GM12878 (cell line): Measurements from ENCODE around the gene TBXAS1. TPM values are rescaled to one million over a fixed set of nuclear protein-coding genes. Genes with fewer than 3 reads are reported as not detected.

Source experiments
- ATAC-seq: fragments of 200-7000 bp; cut with Tn5 transposase; 3 replicates; pipeline ENCODE4 v1.9.1; 2020; ENCODE audit warnings: mild to moderate bottlenecking, moderate library complexity
- BruUV-seq: library from RNA; stranded (reverse); fragments of 400-500 nt; replicated peaks from 2 replicates; lab custom pipeline; 2021; lab: Mats Ljungman, UMichigan
- CTCF ChIA-PET: fragments of 300-600 bp; sonication (Branson Sonifier 250); formaldehyde crosslinking; extraction: SDS; loops from one replicate; lab custom pipeline; 2021; ENCODE audit warnings: inconsistent platforms; lab: Yijun Ruan, JAX
- POLR2A ChIA-PET: fragments of 350-600 bp; formaldehyde crosslinking; extraction: SDS; loops from one replicate; lab custom pipeline; 2021; ENCODE audit warnings: inconsistent platforms; lab: Charles Lee
- RAD21 ChIA-PET: fragments of 300-600 bp; sonication (Branson Sonifier 250); formaldehyde crosslinking; loops from one replicate; lab custom pipeline; 2023; ENCODE audit warnings: antibody characterized with exemption; ENCODE audit not compliant: unreplicated experiment; lab: Charles Lee
- SMC1A ChIA-PET: fragments of 300-600 bp; sonication (Branson Sonifier 250); formaldehyde crosslinking; loops from one replicate; lab custom pipeline; 2023; ENCODE audit not compliant: unreplicated experiment, uncharacterized antibody; lab: Charles Lee
- DNase-seq: peaks from one replicate; pipeline ENCODE4 v3.0.0-alpha.2; 2011; ENCODE audit warnings: low read depth, low spot score
- FAIRE-seq: peaks from 3 replicates; lab custom pipeline; 2011; peaks lifted over from hg19 to GRCh38; lab: Jason Lieb, UNC
- H2AFZ ChIP-seq: 2 replicates; pipeline ENCODE4 v1.6.0; 2011; ENCODE audit warnings: low read depth, low read length, control low read depth; ENCODE audit not compliant: control insufficient read depth
- H3K27ac ChIP-seq: 2 replicates; pipeline ENCODE4 v1.5.1; 2011; ENCODE audit warnings: control low read depth; ENCODE audit not compliant: control insufficient read depth, insufficient read depth
- H3K27me3 ChIP-seq, 2 experiments: replicated peaks in 1 of 2; 2 replicates each; pipeline versions ENCODE4 v1.6.0 to v1.6.1; 2011; ENCODE audit warnings: low read length in 1 of 2; ENCODE audit not compliant: control insufficient read depth in 2 of 2, insufficient read depth in 2 of 2
- H3K36me3 ChIP-seq, 2 experiments: 2 replicates each; pipeline ENCODE4 v1.5.1; 2011; ENCODE audit warnings: low read length in 1 of 2; ENCODE audit not compliant: control insufficient read depth in 2 of 2, insufficient read depth in 2 of 2
- H3K4me1 ChIP-seq: 2 replicates; pipeline ENCODE4 v1.6.1; 2011; ENCODE audit warnings: mild to moderate bottlenecking, low read length, moderate library complexity, mixed read lengths; ENCODE audit not compliant: control insufficient read depth, insufficient read depth
- H3K4me2 ChIP-seq: 2 replicates; pipeline ENCODE4 v1.6.0; 2011; ENCODE audit warnings: control low read depth; ENCODE audit not compliant: control insufficient read depth, insufficient read depth
- H3K4me3 ChIP-seq: fragments of 200-600 bp; sonication (generic); 2 replicates; pipeline ENCODE4 v1.5.1; 2016
- H3K79me2 ChIP-seq: 2 replicates; pipeline ENCODE4 v1.6.0; 2011; ENCODE audit warnings: low read length; ENCODE audit not compliant: control insufficient read depth, insufficient read depth
- H3K9ac ChIP-seq: 2 replicates; pipeline ENCODE4 v1.8.0; 2011; ENCODE audit warnings: low read length, control low read depth, mixed read lengths; ENCODE audit not compliant: control insufficient read depth, insufficient read depth
- H3K9me3 ChIP-seq: replicated peaks from 3 replicates; pipeline ENCODE4 v1.5.1; 2011; ENCODE audit warnings: mild to moderate bottlenecking, low read length; ENCODE audit not compliant: control insufficient read depth, insufficient read depth
- H4K20me1 ChIP-seq: 2 replicates; pipeline ENCODE4 v1.6.0; 2011; ENCODE audit not compliant: control insufficient read depth, insufficient read depth
- BCL11A ChIP-seq: IDR thresholded peaks from 2 replicates; pipeline ENCODE4 v1.6.1; 2011; ENCODE audit warnings: low read depth, low read length
- BRCA1 ChIP-seq: IDR thresholded peaks from 2 replicates; pipeline ENCODE4 v1.6.1; 2011; ENCODE audit warnings: low read depth, low read length, improper control_type of control experiment
- CEBPB ChIP-seq, 2 experiments: fragments of 150-350 bp in 1 of 2; IDR thresholded peaks; 2 replicates each; pipeline ENCODE4 v1.6.1; 2012 to 2014; ENCODE audit warnings: low read depth in 2 of 2, low read length in 2 of 2, borderline replicate concordance in 1 of 2, inconsistent platforms in 1 of 2
- CHD2 ChIP-seq: IDR thresholded peaks from 2 replicates; pipeline ENCODE4 v1.6.1; 2011; ENCODE audit warnings: low read depth, low read length, improper control_type of control experiment, borderline replicate concordance
- EZH2 ChIP-seq: IDR thresholded peaks from 2 replicates; pipeline ENCODE4 v1.6.1; 2012; ENCODE audit warnings: low read depth, mild to moderate bottlenecking, control low read depth, inconsistent platforms, low read length, borderline replicate concordance; ENCODE audit not compliant: control insufficient read depth
- GABPA ChIP-seq: IDR thresholded peaks from 2 replicates; pipeline ENCODE4 v1.6.1; 2014; ENCODE audit warnings: antibody characterized with exemption, low read depth, mild to moderate bottlenecking, inconsistent platforms
- JUNB ChIP-seq: IDR thresholded peaks from 2 replicates; pipeline ENCODE4 v1.6.1; 2016; ENCODE audit warnings: antibody characterized with exemption, mild to moderate bottlenecking
- MYB ChIP-seq: fragments of 150-350 bp; IDR thresholded peaks from 2 replicates; pipeline ENCODE4 v1.6.1; 2014; ENCODE audit warnings: mild to moderate bottlenecking, low read depth, low read length, borderline replicate concordance
- NFIC ChIP-seq: IDR thresholded peaks from 2 replicates; pipeline ENCODE4 v1.6.1; 2012; ENCODE audit warnings: low read depth, mild to moderate bottlenecking, inconsistent platforms, low read length, moderate library complexity
- PML ChIP-seq: IDR thresholded peaks from 2 replicates; pipeline ENCODE4 v1.6.1; 2012; ENCODE audit warnings: low read length, inconsistent platforms
- POU2F2 ChIP-seq: IDR thresholded peaks from 3 replicates; pipeline ENCODE4 v1.6.1; 2011; ENCODE audit warnings: low read depth, mild to moderate bottlenecking, low read length, borderline replicate concordance
- RUNX3 ChIP-seq: IDR thresholded peaks from 2 replicates; pipeline ENCODE4 v1.6.1; 2012; ENCODE audit warnings: low read length, inconsistent platforms
- SMARCA5 ChIP-seq: fragments of 450-650 bp; IDR thresholded peaks from 2 replicates; pipeline ENCODE4 v1.6.1; 2017; ENCODE audit warnings: mild to moderate bottlenecking
- SREBF1 ChIP-seq: IDR thresholded peaks from 2 replicates; pipeline ENCODE4 v1.6.1; 2012; ENCODE audit warnings: mild to moderate bottlenecking, low read length
- STAT1 ChIP-seq: fragments of 450-650 bp; conservative IDR thresholded peaks from 2 replicates; pipeline ENCODE4 v1.6.1; 2014; ENCODE audit warnings: antibody characterized with exemption, mild to moderate bottlenecking
- SUPT20H ChIP-seq: IDR thresholded peaks from 2 replicates; pipeline ENCODE4 v1.6.1; 2011; ENCODE audit warnings: low read depth, mild to moderate bottlenecking, low read length, moderate library complexity, borderline replicate concordance; ENCODE audit not compliant: control insufficient read depth
- TCF3 ChIP-seq: IDR thresholded peaks from 2 replicates; pipeline ENCODE4 v1.6.1; 2012; ENCODE audit warnings: low read depth, mild to moderate bottlenecking, low read length, borderline replicate concordance; ENCODE audit not compliant: insufficient read depth
- WGBS: methylation state at CpG from one replicate; pipeline ENCODE4 v1.1.6; 2016; ENCODE audit warnings: low lambda C conversion rate; ENCODE audit not compliant: insufficient replicate concordance, insufficient coverage; ENCODE audit errors: missing lambda C conversion rate; 5-methylcytosine and 5-hydroxymethylcytosine counted together
- in situ Hi-C: fragments of 300-500 bp; cut with MboI; formaldehyde crosslinking; loops from 9 replicates; pipeline ENCODE4 v1.14.3; 2018; ENCODE audit warnings: mixed read lengths
- intact Hi-C: fragments of 100-400 bp; cut with micrococcal nuclease; formaldehyde crosslinking; loops from one replicate; pipeline ENCODE4 v1.14.2; 2022; ENCODE audit not compliant: unreplicated experiment
- polyA plus RNA-seq, 11 experiments: library from polyadenylated mRNA; depleted of rRNA in 4 of 11; unstranded in 6 of 11; stranded (reverse) in 5 of 11; fragments of >200 nt; fragmentation: Nextera tagmentation in 4 of 11; fragmentation: Illumina TruSeq in 1 of 11; extraction: Ambion mirVana in 4 of 11; extraction: Trizol in 1 of 11; gene quantifications; 1 replicate in 1 of 11; 2 replicates in 10 of 11; pipeline versions ENCODE4 v1.2.1 to v1.2.3, GENCODE V29; 2011 to 2016; ENCODE audit warnings: inconsistent platforms in 2 of 11, missing spikeins in 2 of 11, low read depth in 1 of 11
- total RNA-seq, 4 experiments: library from RNA; depleted of rRNA in 3 of 4; stranded (reverse); fragments of >200 nt in 3 of 4; fragmentation: Illumina TruSeq in 1 of 4; extraction: Trizol in 1 of 4; gene quantifications; 2 replicates each; pipeline versions ENCODE4 v1.2.1 to v1.2.3, GENCODE V29; 2013 to 2021
- TF ChIP-seq, protein P1 (sequence below): IDR thresholded peaks from 2 replicates; pipeline ENCODE4 v1.6.1; 2011; ENCODE audit warnings: mild to moderate bottlenecking, low read depth, low read length, moderate library complexity; ENCODE audit not compliant: insufficient replicate concordance

Gene TBXAS1
- total and polyA plus RNA-seq, 10 of the 15 experiments (the other 5 are each of a cell fraction or from before 2014, with no cell fraction given) = 1.5 to 32.7 (median 16.3) TPM

DNA sequence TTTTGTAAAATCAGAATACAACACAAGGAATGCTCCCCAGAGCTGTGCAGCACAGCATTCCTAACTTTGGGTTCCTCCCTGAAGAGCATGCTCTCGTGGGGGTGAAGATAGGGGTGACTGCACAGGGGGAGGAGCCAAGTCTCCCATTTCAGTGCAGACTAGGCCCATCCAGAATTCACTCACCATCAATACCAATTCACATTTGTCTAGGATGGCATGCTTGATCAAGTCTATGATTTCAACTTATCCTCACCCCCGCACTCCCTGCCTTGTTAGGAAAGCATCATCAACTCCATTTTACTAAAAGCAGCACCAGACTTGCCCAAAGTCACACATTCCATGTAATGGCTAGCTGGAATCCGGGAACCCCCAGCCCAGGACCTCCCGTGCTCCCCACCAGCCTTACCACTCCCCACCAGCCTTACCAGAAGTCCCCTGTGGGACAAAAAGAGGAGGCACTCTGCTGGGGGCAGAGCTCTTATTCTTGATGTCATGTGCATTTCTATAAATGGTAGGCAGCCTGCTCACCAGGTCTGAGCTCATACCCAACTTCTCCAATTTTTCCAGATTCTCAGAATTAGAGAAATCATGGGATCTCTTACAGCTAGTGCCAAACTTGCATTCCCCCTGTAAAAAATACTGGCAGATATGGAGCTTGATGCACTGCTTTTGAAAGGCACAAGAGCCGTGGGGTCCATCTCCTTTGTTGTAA lies 227.5 kb downstream of the TBXAS1 start (continued):
- no peak for TF ChIP-seq STAT1
- no peak for TF ChIP-seq GABPA
- TF ChIP-seq, protein P1, sequence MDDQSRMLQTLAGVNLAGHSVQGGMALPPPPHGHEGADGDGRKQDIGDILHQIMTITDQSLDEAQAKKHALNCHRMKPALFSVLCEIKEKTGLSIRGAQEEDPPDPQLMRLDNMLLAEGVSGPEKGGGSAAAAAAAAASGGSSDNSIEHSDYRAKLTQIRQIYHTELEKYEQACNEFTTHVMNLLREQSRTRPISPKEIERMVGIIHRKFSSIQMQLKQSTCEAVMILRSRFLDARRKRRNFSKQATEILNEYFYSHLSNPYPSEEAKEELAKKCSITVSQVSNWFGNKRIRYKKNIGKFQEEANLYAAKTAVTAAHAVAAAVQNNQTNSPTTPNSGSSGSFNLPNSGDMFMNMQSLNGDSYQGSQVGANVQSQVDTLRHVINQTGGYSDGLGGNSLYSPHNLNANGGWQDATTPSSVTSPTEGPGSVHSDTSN = no peak
- TF ChIP-seq BRCA1 = no peak

DNA sequence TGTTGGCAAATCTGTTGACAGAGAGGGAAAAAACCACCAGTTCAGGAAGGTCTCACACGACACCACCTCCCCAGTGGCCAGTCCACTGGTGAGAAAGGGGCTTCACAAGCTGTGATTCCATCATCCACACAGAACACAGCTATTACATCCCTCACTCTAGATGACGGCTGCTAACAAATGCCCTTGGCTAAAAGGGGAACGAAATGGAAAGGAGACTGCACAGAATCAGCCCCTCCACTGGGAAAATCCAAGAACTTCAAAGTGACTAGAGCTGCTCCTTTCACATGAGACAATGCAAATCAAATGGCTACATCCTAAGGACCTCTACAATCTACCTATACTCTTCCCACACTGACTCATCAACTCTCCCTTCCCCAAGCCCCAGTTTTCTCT lies 228.1 kb downstream of the TBXAS1 start:
- H3K9me3 ChIP-seq = no peaks in the 10 kb centered on the region
- H3K4me2 ChIP-seq = no peak overlapping the region
- RAD21 ChIA-PET = interaction anchor here (0.5 to 0.6 kb wide), 2 partner anchors 326 to 617 kb away, joined by 3 read pairs; no protein-coding TSS in a partner anchor
- 74% methylated on average over 3 of the region's 3 CpGs for WGBS
- no peak for ATAC-seq
- no peak for FAIRE-seq
- no peak overlapping the region for H2AFZ ChIP-seq
- POLR2A ChIA-PET = no interaction called here
- DNase-seq = no peak
- no peaks in the 10 kb centered on the region; a peak in 1 of 4 replicates for H3K36me3 ChIP-seq
- intact Hi-C loops (no loop called here), in situ Hi-C loops (loop anchor here (10.0 kb wide), 1 partner anchor 942 kb away; no protein-coding TSS in a partner anchor)
- H3K9ac ChIP-seq = no peak overlapping the region
- TF ChIP-seq PML (no peak), NFIC (no peak), CEBPB (IDR thresholded peaks at IDR 0.05; ENCODE audit: borderline replicate concordance in 1 of 2, low read depth in 2 of 2, low read length in 2 of 2) (no peak), RUNX3 (no peak), JUNB (no peak), BCL11A (no peak), TCF3 (no peak), MYB (no peak), EZH2 (no peak), CHD2 (no peak), POU2F2 (no peak), SREBF1 (no peak), SUPT20H (no peak), SMARCA5 (no peak)
- no peak overlapping the region for H3K4me3 ChIP-seq
- BruUV-seq = no TSS peak
- peaks cover 10% of the 10 kb centered on the region; the same call in 1 of the 2 replicates for H3K79me2 ChIP-seq
- CTCF ChIA-PET = interaction anchor here (1.0 kb wide), 1 partner anchor 411 kb away, joined by 4 read pairs; no protein-coding TSS in a partner anchor
- H3K4me1 ChIP-seq = peaks cover 27% of the 10 kb centered on the region
- no peak overlapping the region for H3K27ac ChIP-seq
- H4K20me1 ChIP-seq = peaks cover 4% of the 10 kb centered on the region; the same call in 1 of the 2 replicates
- no peaks in the 10 kb centered on the region for H3K27me3 ChIP-seq
- SMC1A ChIA-PET = interaction anchor here (0.9 to 1.3 kb wide), 2 partner anchors 8 to 23 kb away, joined by 3 to 5 read pairs; no protein-coding TSS in a partner anchor
